Ishikawa (cell line): Measurements from ENCODE around the gene CRCP.

Source experiments
- CEBPB ChIP-seq: IDR thresholded peaks from 2 replicates; pipeline ENCODE4 v1.6.1; 2012
- CREB1 ChIP-seq: IDR thresholded peaks from 2 replicates; pipeline ENCODE4 v1.6.1; 2012; ENCODE audit warnings: low read depth
- EGR1 ChIP-seq: IDR thresholded peaks from 2 replicates; pipeline ENCODE4 v1.6.1; 2012
- EP300 ChIP-seq: IDR thresholded peaks from 2 replicates; pipeline ENCODE4 v1.6.1; 2012; ENCODE audit warnings: borderline replicate concordance
- FOXM1 ChIP-seq: IDR thresholded peaks from 2 replicates; pipeline ENCODE4 v1.6.1; 2012; ENCODE audit warnings: low read depth, borderline replicate concordance
- MAX ChIP-seq: IDR thresholded peaks from 2 replicates; pipeline ENCODE4 v1.6.1; 2012
- NFIC ChIP-seq: IDR thresholded peaks from 2 replicates; pipeline ENCODE4 v1.6.1; 2012
- RAD21 ChIP-seq: IDR thresholded peaks from 2 replicates; pipeline ENCODE4 v1.6.1; 2012; ENCODE audit warnings: low read depth
- REST ChIP-seq: IDR thresholded peaks from 2 replicates; pipeline ENCODE4 v1.6.1; 2012; ENCODE audit warnings: low read depth, mild to moderate bottlenecking
- TAF1 ChIP-seq: IDR thresholded peaks from 2 replicates; pipeline ENCODE4 v1.6.1; 2012; ENCODE audit warnings: low read depth, mild to moderate bottlenecking
- TCF12 ChIP-seq: IDR thresholded peaks from 2 replicates; pipeline ENCODE4 v1.6.1; 2012; ENCODE audit warnings: low read depth
- TEAD4 ChIP-seq: IDR thresholded peaks from 2 replicates; pipeline ENCODE4 v1.6.1; 2012
- USF1 ChIP-seq: IDR thresholded peaks from 2 replicates; pipeline ENCODE4 v1.6.1; 2012
- YY1 ChIP-seq: IDR thresholded peaks from 2 replicates; pipeline ENCODE4 v1.6.1; 2012; ENCODE audit warnings: low read depth
- ZBTB7A ChIP-seq: IDR thresholded peaks from 2 replicates; pipeline ENCODE4 v1.6.1; 2012; ENCODE audit warnings: low read depth

The CRCP gene

GRCh38 chr7:66193146-66193725, 78.6 kb downstream of the CRCP start:
- TF ChIP-seq TCF12 (no peak), RAD21 (no peak), EP300 (no peak), MAX (no peak), ZBTB7A (no peak), TAF1 (no peak), FOXM1 (no peak), NFIC (no peak), YY1 (no peak), EGR1 (no peak)

- TF ChIP-seq MAX: no peak
- TF ChIP-seq EGR1: no peak
- TF ChIP-seq NFIC: no peak
- TF ChIP-seq CREB1: no peak
- TF ChIP-seq TAF1: no peak
- no peak for TF ChIP-seq TCF12
- TF ChIP-seq RAD21: no peak
- no peak for TF ChIP-seq ZBTB7A
- TF ChIP-seq TEAD4: no peak
- TF ChIP-seq USF1: no peak
- TF ChIP-seq YY1: no peak
- TF ChIP-seq CEBPB: no peak
- no peak for TF ChIP-seq REST
- no peak for TF ChIP-seq EP300
- no peak for TF ChIP-seq FOXM1
These were observed 83.8 kb downstream of the CRCP start for GRCh38 chr7:66198469-66198868.

- TF ChIP-seq YY1 (no peak), MAX (no peak), USF1 (no peak), TCF12 (no peak), EP300 (no peak), FOXM1 (no peak), TEAD4 (no peak), CEBPB (no peak), EGR1 (no peak), NFIC (no peak), TAF1 (no peak), REST (no peak), RAD21 (no peak), ZBTB7A (no peak), CREB1 (no peak)
These were observed 84.3 kb downstream of the CRCP start for GRCh38 chr7:66198956-66199355.

GRCh38 chr7:66202441-66202840, 87.8 kb downstream of the CRCP start:
- TF ChIP-seq FOXM1 (no peak), CEBPB (no peak), EGR1 (no peak)
